ENCODE results near the gene SYDE2. TPM values are rescaled to one million over a fixed set of nuclear protein-coding genes. Genes with fewer than 3 reads are reported as not detected.
A peak's percentile ranks its signal among the peaks of the same experiment; 100 is the strongest.

Gene SYDE2
- total RNA-seq, 4 donors from 2014 or later = 75.5 to 119 (median 99.3) TPM

DNA sequence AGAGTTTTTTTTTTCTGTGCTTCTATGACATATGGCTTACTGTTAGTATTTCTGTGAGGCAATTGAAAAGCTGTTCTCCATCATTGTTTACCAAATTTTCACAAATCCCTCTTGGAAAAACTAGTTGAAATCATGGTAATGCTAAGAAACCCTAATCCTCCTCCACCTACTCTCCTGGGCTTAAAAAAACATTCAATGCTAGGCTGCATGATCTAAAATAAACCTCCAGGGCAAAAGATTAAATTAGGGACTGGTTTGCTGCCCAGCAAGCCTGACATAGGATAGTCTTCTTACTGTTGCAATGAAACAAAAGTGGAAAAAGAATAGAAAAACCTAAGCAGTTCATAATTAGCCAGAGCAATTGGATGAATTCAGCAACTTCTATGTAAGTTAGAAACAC is 42.6 kb upstream of the SYDE2 start:
- H3K36me3 ChIP-seq = no peaks in the 10 kb centered on the region
- H3K27ac ChIP-seq (replicated peaks in 1 of 4) = peak overlapping the region in 2 of 4 donors; percentile 1 to 57
- H3K4me3 ChIP-seq = no peak overlapping the region
- H3K9me3 ChIP-seq = no peaks in the 10 kb centered on the region
- no peak for DNase-seq (ENCODE audit: extremely low spot score)
- TF ChIP-seq, protein P1, sequence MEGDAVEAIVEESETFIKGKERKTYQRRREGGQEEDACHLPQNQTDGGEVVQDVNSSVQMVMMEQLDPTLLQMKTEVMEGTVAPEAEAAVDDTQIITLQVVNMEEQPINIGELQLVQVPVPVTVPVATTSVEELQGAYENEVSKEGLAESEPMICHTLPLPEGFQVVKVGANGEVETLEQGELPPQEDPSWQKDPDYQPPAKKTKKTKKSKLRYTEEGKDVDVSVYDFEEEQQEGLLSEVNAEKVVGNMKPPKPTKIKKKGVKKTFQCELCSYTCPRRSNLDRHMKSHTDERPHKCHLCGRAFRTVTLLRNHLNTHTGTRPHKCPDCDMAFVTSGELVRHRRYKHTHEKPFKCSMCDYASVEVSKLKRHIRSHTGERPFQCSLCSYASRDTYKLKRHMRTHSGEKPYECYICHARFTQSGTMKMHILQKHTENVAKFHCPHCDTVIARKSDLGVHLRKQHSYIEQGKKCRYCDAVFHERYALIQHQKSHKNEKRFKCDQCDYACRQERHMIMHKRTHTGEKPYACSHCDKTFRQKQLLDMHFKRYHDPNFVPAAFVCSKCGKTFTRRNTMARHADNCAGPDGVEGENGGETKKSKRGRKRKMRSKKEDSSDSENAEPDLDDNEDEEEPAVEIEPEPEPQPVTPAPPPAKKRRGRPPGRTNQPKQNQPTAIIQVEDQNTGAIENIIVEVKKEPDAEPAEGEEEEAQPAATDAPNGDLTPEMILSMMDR (IDR thresholded peaks at IDR 0.05) = peak in 1 of 3 experiments; percentile 16
- TF ChIP-seq EP300 (IDR thresholded peaks at IDR 0.05) = no peak
- intact Hi-C loops (cut with DNase I) = no loop called here
- H3K4me1 ChIP-seq = peaks cover 11 to 54% (median 50%) of the 10 kb centered on the region in 4 donors
- H3K27me3 ChIP-seq = no peaks in the 10 kb centered on the region

DNA sequence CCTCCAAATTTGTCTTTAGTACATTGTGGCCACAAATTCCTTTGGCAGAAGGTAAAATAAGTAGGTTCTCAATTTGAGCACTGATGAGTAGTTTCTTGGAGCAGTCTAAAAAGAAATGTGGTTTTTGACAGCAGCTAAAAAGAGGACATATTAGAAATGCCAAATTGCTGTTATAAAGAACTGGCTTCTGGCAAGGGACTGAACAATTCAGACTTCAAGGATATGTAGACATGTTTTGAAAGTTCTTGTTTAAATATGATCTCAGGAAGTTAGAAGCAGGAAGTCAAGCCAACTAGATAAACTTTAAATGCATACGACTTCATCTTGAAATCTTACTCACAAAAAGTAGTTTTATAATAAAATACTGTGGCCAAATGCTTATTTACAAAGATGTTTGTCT is 39.8 kb upstream of the SYDE2 start:
- Histone ChIP-seq H3K27me3 (no peaks in the 10 kb centered on the region), H3K4me1 (peaks cover 11 to 47% (median 45%) of the 10 kb centered on the region in 4 donors), H3K4me3 (no peak overlapping the region), H3K27ac (replicated peaks in 1 of 4) (peak overlapping the region; percentile 48 to 67 (median 64)), H3K36me3 (no peaks in the 10 kb centered on the region), H3K9me3 (no peaks in the 10 kb centered on the region)
- DNase-seq (ENCODE audit: extremely low spot score) = no peak
- no peak for TF ChIP-seq POLR2A (IDR thresholded peaks at IDR 0.05; ENCODE audit: low read depth)
- WGBS = 9% methylated on average over 1 of the region's 1 CpG
- intact Hi-C loops (cut with DNase I) = no loop called here

DNA sequence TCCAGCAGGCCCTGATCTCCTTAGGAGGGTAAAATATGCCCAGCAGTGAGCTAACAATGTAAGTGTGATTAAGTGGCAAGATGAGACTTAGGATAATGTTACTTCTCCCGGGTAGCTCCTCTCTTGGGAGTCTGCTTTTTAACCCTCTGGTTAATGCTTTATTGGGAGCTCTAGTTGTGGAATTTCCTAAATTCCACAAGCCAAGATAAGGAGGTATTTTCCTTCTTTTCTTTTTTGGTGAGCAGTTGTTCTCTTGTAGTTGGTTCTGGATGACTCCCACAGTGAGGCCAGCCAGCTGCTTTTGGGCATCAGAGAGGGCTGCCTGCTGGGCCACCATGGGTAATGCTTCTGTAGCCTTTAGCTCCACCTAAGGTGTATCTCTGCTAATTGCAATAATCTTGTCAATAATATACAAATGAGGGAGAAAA is 39.4 kb upstream of the SYDE2 start:
- peaks cover 11 to 42% (median 41%) of the 10 kb centered on the region in 4 donors for H3K4me1 ChIP-seq
- H3K9me3 ChIP-seq = no peaks in the 10 kb centered on the region
- H3K4me3 ChIP-seq = no peak overlapping the region
- DNase-seq (ENCODE audit: extremely low spot score) = no peak
- intact Hi-C loops (cut with DNase I) = no loop called here
- H3K36me3 ChIP-seq = no peaks in the 10 kb centered on the region
- H3K27ac ChIP-seq (replicated peaks in 1 of 4) = peak overlapping the region; percentile 48 to 67 (median 64)
- no peaks in the 10 kb centered on the region for H3K27me3 ChIP-seq
- TF ChIP-seq POLR2AphosphoS5 (IDR thresholded peaks at IDR 0.05) (no peak), EP300 (IDR thresholded peaks at IDR 0.05) (no peak), POLR2A (IDR thresholded peaks at IDR 0.05; ENCODE audit: low read depth) (no peak)
- TF ChIP-seq, protein P1 (IDR thresholded peaks at IDR 0.05) = peak; percentile 14 to 25 (median 16)
- 7% methylated on average over 1 of the region's 1 CpG for WGBS

- Histone ChIP-seq H3K9me3 (no peaks in the 10 kb centered on the region), H3K36me3 (no peaks in the 10 kb centered on the region), H3K4me1 (peaks cover 0 to 21% (median 20%) of the 10 kb centered on the region in 4 donors), H3K4me3 (no peak overlapping the region), H3K27ac (replicated peaks in 1 of 4) (no peak overlapping the region), H3K27me3 (no peaks in the 10 kb centered on the region)
- intact Hi-C loops (cut with DNase I) = no loop called here
- DNase-seq (ENCODE audit: extremely low spot score) = no peak
- no peak for TF ChIP-seq POLR2A (IDR thresholded peaks at IDR 0.05; ENCODE audit: low read depth)
- TF ChIP-seq POLR2AphosphoS5 (IDR thresholded peaks at IDR 0.05) = no peak
- no peak for TF ChIP-seq EP300 (IDR thresholded peaks at IDR 0.05)
- TF ChIP-seq, protein P1 (IDR thresholded peaks at IDR 0.05) = no peak
- WGBS = 94% methylated on average over 1 of the region's 1 CpG
Observed at GRCh38 chr1:85237613-85238012, 36.8 kb upstream of the SYDE2 start.

DNA sequence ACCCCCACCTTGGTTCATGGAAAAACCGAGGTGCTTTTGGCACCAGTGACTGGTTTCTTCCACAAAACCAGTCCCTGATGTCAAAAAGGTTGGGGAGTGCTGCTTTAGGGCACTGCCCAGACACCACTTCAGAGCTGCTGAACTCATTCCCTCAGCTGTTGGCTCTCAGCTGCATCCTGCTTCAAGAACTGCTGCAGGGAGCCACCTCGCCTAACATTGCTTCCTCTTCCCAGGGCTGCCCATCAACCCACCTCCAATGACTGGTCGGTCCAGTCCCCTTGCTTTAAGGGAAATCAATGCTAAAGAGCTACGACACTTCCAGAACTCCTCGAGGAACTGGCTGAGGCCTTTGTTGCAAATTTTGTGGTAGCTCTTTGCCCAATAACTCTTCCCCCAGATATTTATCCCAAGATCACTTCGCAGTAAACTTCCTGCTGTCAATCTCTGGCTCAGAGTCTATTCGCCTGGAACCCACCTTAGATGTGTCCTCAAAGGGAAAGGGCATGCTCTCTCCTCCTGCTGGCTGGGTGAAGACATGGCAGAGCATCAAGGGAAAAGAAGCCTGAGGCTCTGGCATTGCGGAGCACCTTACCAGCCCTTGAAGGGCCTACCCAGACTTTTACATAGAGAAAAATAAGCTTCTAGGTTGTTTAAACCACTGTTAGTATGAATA is 29.6 kb upstream of the SYDE2 start:
- no peaks in the 10 kb centered on the region for H3K27me3 ChIP-seq
- TF ChIP-seq, protein P1 (IDR thresholded peaks at IDR 0.05) = peak in 1 of 3 experiments; percentile 27
- TF ChIP-seq POLR2A (IDR thresholded peaks at IDR 0.05; ENCODE audit: low read depth) = no peak
- no peak for TF ChIP-seq POLR2AphosphoS5 (IDR thresholded peaks at IDR 0.05)
- no peak overlapping the region for H3K27ac ChIP-seq (replicated peaks in 1 of 4)
- no peaks in the 10 kb centered on the region for H3K9me3 ChIP-seq
- no peak overlapping the region for H3K4me3 ChIP-seq
- WGBS = 82% methylated on average over 8 of the region's 8 CpGs
- H3K36me3 ChIP-seq = no peaks in the 10 kb centered on the region
- peaks cover 3 to 28% (median 19%) of the 10 kb centered on the region in 4 donors for H3K4me1 ChIP-seq
- intact Hi-C loops (cut with DNase I) = no loop called here
- DNase-seq (ENCODE audit: extremely low spot score) = no peak
